Immature natural killer cell (primary cell): ENCODE data around the gene PKD2. TPM values are rescaled to one million over a fixed set of nuclear protein-coding genes. Genes with fewer than 3 reads are reported as not detected.

Experiments
- DNase-seq, 3 donors: peaks; one replicate each; pipeline ENCODE4 v3.0.0; 2022; ENCODE audit warnings: mixed read lengths in 1 of 3
- H3K27ac Mint-ChIP-seq, 6 donors: one replicate each; pipeline ENCODE4 v1.8.0; 2020; ENCODE audit warnings: mixed read lengths in 6 of 6, mild to moderate bottlenecking in 5 of 6, inconsistent platforms in 4 of 6, moderate library complexity in 3 of 6
- H3K27me3 Mint-ChIP-seq, 3 donors: one replicate each; pipeline ENCODE4 v1.8.0; 2020 to 2021; ENCODE audit warnings: low read depth in 3 of 3, mild to moderate bottlenecking in 3 of 3, mixed read lengths in 3 of 3, moderate library complexity in 3 of 3, inconsistent platforms in 1 of 3
- H3K36me3 Mint-ChIP-seq, 3 donors: one replicate each; pipeline ENCODE4 v1.8.0; 2020; ENCODE audit warnings: mixed read lengths in 3 of 3, inconsistent platforms in 2 of 3, mild to moderate bottlenecking in 2 of 3
- H3K4me1 Mint-ChIP-seq, 2 donors: one replicate each; pipeline ENCODE4 v1.8.0; 2020; ENCODE audit warnings: inconsistent platforms in 2 of 2, mild to moderate bottlenecking in 2 of 2, mixed read lengths in 2 of 2, moderate library complexity in 1 of 2
- H3K4me3 Mint-ChIP-seq, 5 donors: one replicate each; pipeline ENCODE4 v1.8.0; 2020; ENCODE audit warnings: mild to moderate bottlenecking in 5 of 5, mixed read lengths in 5 of 5, inconsistent platforms in 3 of 5, moderate library complexity in 3 of 5
- H3K9me3 Mint-ChIP-seq, 6 donors: one replicate each; pipeline ENCODE4 v1.8.0; 2020; ENCODE audit warnings: mild to moderate bottlenecking in 6 of 6, mixed read lengths in 6 of 6, inconsistent platforms in 4 of 6, moderate library complexity in 3 of 6
- polyA plus RNA-seq, 3 donors: library from polyadenylated mRNA; unstranded; fragments of 300-500 nt; fragmentation: Illumina TruSeq; gene quantifications; one replicate each; pipeline ENCODE4 v1.2.3, GENCODE V29; 2021

PKD2 gene
- polyA plus RNA-seq, 3 donors from 2014 or later: 1.2 to 2.7 (median 1.2) TPM

GRCh38 chr4:88003261-88003660 lies 4.2 kb upstream of the PKD2 start:
- DNase-seq: no peak
- no peak overlapping the region for H3K27ac Mint-ChIP-seq
- peaks cover 7 to 10% of the 10 kb centered on the region in 2 donors for H3K4me1 Mint-ChIP-seq
- H3K9me3 Mint-ChIP-seq: no peaks in the 10 kb centered on the region
- H3K27me3 Mint-ChIP-seq: peaks cover 0 to 6% (median 0%) of the 10 kb centered on the region in 3 donors
- no peak overlapping the region for H3K4me3 Mint-ChIP-seq
- H3K36me3 Mint-ChIP-seq: no peaks in the 10 kb centered on the region

- Mint-ChIP-seq H3K36me3 (no peaks in the 10 kb centered on the region), H3K27ac (no peak overlapping the region), H3K9me3 (no peaks in the 10 kb centered on the region)
Observed at GRCh38 chr4:88005076-88005475, 2.4 kb upstream of the PKD2 start.

GRCh38 chr4:88005946-88006345 lies 1.5 kb upstream of the PKD2 start:
- H3K27ac Mint-ChIP-seq: no peak overlapping the region
- H3K4me1 Mint-ChIP-seq: peaks cover 20 to 30% of the 10 kb centered on the region in 2 donors
- H3K4me3 Mint-ChIP-seq: peak overlapping the region in 4 of 5 donors; percentile 41 to 92 (median 88)
- no peaks in the 10 kb centered on the region for H3K9me3 Mint-ChIP-seq
- DNase-seq: no peak
- H3K27me3 Mint-ChIP-seq: peaks cover 0 to 4% (median 0%) of the 10 kb centered on the region in 3 donors
- no peaks in the 10 kb centered on the region for H3K36me3 Mint-ChIP-seq

More at GRCh38 chr4:88005076-88005475, 2.4 kb upstream of the PKD2 start:
- no peak for DNase-seq
- H3K4me3 Mint-ChIP-seq: peak overlapping the region in 1 of 5 donors; percentile 52
- peaks cover 0 to 4% (median 0%) of the 10 kb centered on the region in 3 donors for H3K27me3 Mint-ChIP-seq
- H3K4me1 Mint-ChIP-seq: peaks cover 17 to 23% of the 10 kb centered on the region in 2 donors

- Mint-ChIP-seq H3K36me3 (no peaks in the 10 kb centered on the region), H3K27me3 (peaks cover 0 to 4% (median 2%) of the 10 kb centered on the region in 3 donors), H3K4me3 (peak overlapping the region; percentile 70 to 92 (median 89)), H3K9me3 (no peaks in the 10 kb centered on the region), H3K4me1 (peaks cover 20 to 38% of the 10 kb centered on the region in 2 donors), H3K27ac (peak overlapping the region in 4 of 6 donors; percentile 17 to 54 (median 46))
- no peak for DNase-seq
Observed at GRCh38 chr4:88006956-88007303, 505 bp upstream of the PKD2 start.

- DNase-seq: peak in 2 of 3 donors; percentile 12 to 15
- H3K4me3 Mint-ChIP-seq: peak overlapping the region; percentile 91 to 95 (median 93)
- H3K27me3 Mint-ChIP-seq: peaks cover 0 to 4% (median 3%) of the 10 kb centered on the region in 3 donors
- peaks cover 22 to 51% of the 10 kb centered on the region in 2 donors for H3K4me1 Mint-ChIP-seq
- no peaks in the 10 kb centered on the region for H3K9me3 Mint-ChIP-seq
- peak overlapping the region in 3 of 6 donors; percentile 76 to 81 (median 79) for H3K27ac Mint-ChIP-seq
- no peaks in the 10 kb centered on the region for H3K36me3 Mint-ChIP-seq
Observed at GRCh38 chr4:88008122-88008742, 797 bp downstream of the PKD2 start.

- Mint-ChIP-seq H3K27ac (peak overlapping the region in 1 of 6 donors; percentile 76), H3K27me3 (peaks cover 0 to 5% (median 4%) of the 10 kb centered on the region in 3 donors), H3K4me1 (peaks cover 22 to 55% of the 10 kb centered on the region in 2 donors)
Observed at GRCh38 chr4:88008743-88009171, 1.3 kb downstream of the PKD2 start.

GRCh38 chr4:88009871-88010270 lies 2.4 kb downstream of the PKD2 start:
- Mint-ChIP-seq H3K9me3 (no peaks in the 10 kb centered on the region), H3K27me3 (peaks cover 0 to 6% (median 4%) of the 10 kb centered on the region in 3 donors), H3K36me3 (no peaks in the 10 kb centered on the region), H3K27ac (no peak overlapping the region), H3K4me1 (peaks cover 22 to 60% of the 10 kb centered on the region in 2 donors), H3K4me3 (no peak overlapping the region)
- DNase-seq: no peak

More at GRCh38 chr4:88008743-88009171, 1.3 kb downstream of the PKD2 start:
- Mint-ChIP-seq H3K9me3 (no peaks in the 10 kb centered on the region), H3K36me3 (no peaks in the 10 kb centered on the region), H3K4me3 (peak overlapping the region; percentile 91 to 95 (median 93))
- DNase-seq: no peak

GRCh38 chr4:88010966-88011365 lies 3.5 kb downstream of the PKD2 start:
- Mint-ChIP-seq H3K27me3 (peaks cover 0 to 6% (median 4%) of the 10 kb centered on the region in 3 donors), H3K4me1 (peaks cover 22 to 60% of the 10 kb centered on the region in 2 donors), H3K27ac (peak overlapping the region in 1 of 6 donors; percentile 7), H3K9me3 (no peaks in the 10 kb centered on the region), H3K4me3 (no peak overlapping the region), H3K36me3 (no peaks in the 10 kb centered on the region)
- DNase-seq: no peak

- peaks cover 0 to 6% (median 3%) of the 10 kb centered on the region in 3 donors for H3K27me3 Mint-ChIP-seq
- no peak overlapping the region for H3K27ac Mint-ChIP-seq
- no peak overlapping the region for H3K4me3 Mint-ChIP-seq
- peaks cover 15 to 50% of the 10 kb centered on the region in 2 donors for H3K4me1 Mint-ChIP-seq
- DNase-seq: no peak
- H3K36me3 Mint-ChIP-seq: no peaks in the 10 kb centered on the region
- no peaks in the 10 kb centered on the region for H3K9me3 Mint-ChIP-seq
Observed at GRCh38 chr4:88012647-88013046, 5.2 kb downstream of the PKD2 start.

GRCh38 chr4:88014386-88014905 lies 7.0 kb downstream of the PKD2 start:
- peaks cover 5 to 54% of the 10 kb centered on the region in 2 donors for H3K4me1 Mint-ChIP-seq
- H3K9me3 Mint-ChIP-seq: no peaks in the 10 kb centered on the region
- no peak overlapping the region for H3K27ac Mint-ChIP-seq
- H3K36me3 Mint-ChIP-seq: peaks cover 0 to 5% (median 0%) of the 10 kb centered on the region in 3 donors
- no peak for DNase-seq
- no peak overlapping the region for H3K4me3 Mint-ChIP-seq
- peaks cover 0 to 6% (median 3%) of the 10 kb centered on the region in 3 donors for H3K27me3 Mint-ChIP-seq

GRCh38 chr4:88015659-88016295 lies 8.3 kb downstream of the PKD2 start:
- H3K4me3 Mint-ChIP-seq: no peak overlapping the region
- H3K4me1 Mint-ChIP-seq: peaks cover 4 to 47% of the 10 kb centered on the region in 2 donors
- no peak for DNase-seq
- no peaks in the 10 kb centered on the region for H3K9me3 Mint-ChIP-seq
- peaks cover 0 to 6% (median 3%) of the 10 kb centered on the region in 3 donors for H3K27me3 Mint-ChIP-seq
- no peak overlapping the region for H3K27ac Mint-ChIP-seq
- H3K36me3 Mint-ChIP-seq: peaks cover 0 to 9% (median 0%) of the 10 kb centered on the region in 3 donors

GRCh38 chr4:88017516-88018297 lies 10.3 kb downstream of the PKD2 start:
- no peak for DNase-seq
- Mint-ChIP-seq H3K27me3 (peaks cover 0 to 4% (median 3%) of the 10 kb centered on the region in 3 donors), H3K36me3 (peaks cover 4 to 18% (median 4%) of the 10 kb centered on the region in 3 donors), H3K4me3 (no peak overlapping the region), H3K27ac (no peak overlapping the region), H3K4me1 (peaks cover 3 to 30% of the 10 kb centered on the region in 2 donors), H3K9me3 (no peaks in the 10 kb centered on the region)

GRCh38 chr4:88018466-88018865 lies 11.0 kb downstream of the PKD2 start:
- peaks cover 4 to 21% (median 4%) of the 10 kb centered on the region in 3 donors for H3K36me3 Mint-ChIP-seq
- no peak for DNase-seq
- H3K27me3 Mint-ChIP-seq: peaks cover 0 to 3% (median 3%) of the 10 kb centered on the region in 3 donors
- no peaks in the 10 kb centered on the region for H3K9me3 Mint-ChIP-seq
- H3K4me3 Mint-ChIP-seq: no peak overlapping the region
- H3K27ac Mint-ChIP-seq: no peak overlapping the region
- peaks cover 0 to 23% of the 10 kb centered on the region in 2 donors for H3K4me1 Mint-ChIP-seq
